Spleen (tissue), 11 donors: ENCODE data around the gene CTNNA2. TPM values are rescaled to one million over a fixed set of nuclear protein-coding genes. Genes with fewer than 3 reads are reported as not detected.

ENCODE experiments used
- DNase-seq: peaks from one replicate; pipeline ENCODE4 v3.0.0-alpha.2; 2020
- H3K27ac ChIP-seq, 8 donors: fragments of 200-600 bp; sonication (generic) in 7 of 8; 1 replicate in 4 of 8; 2 replicates in 4 of 8; pipeline versions ENCODE4 v1.5.0 to v1.8.0; 2016 to 2021; ENCODE audit warnings: inconsistent platforms in 4 of 8, mild to moderate bottlenecking in 4 of 8, moderate library complexity in 1 of 8
- H3K27me3 ChIP-seq, 7 donors: fragments of 200-600 bp; sonication (generic) in 6 of 7; replicated peaks in 1 of 7; 1 replicate in 4 of 7; 2 replicates in 3 of 7; pipeline versions ENCODE4 v1.5.0 to v1.8.0; 2016 to 2021; ENCODE audit warnings: inconsistent platforms in 3 of 7, mild to moderate bottlenecking in 1 of 7
- H3K36me3 ChIP-seq, 6 donors: fragments of 200-600 bp; sonication (generic) in 5 of 6; 1 replicate in 4 of 6; 2 replicates in 2 of 6; pipeline versions ENCODE4 v1.5.0 to v1.8.0; 2016 to 2021; ENCODE audit warnings: inconsistent platforms in 2 of 6
- H3K4me1 ChIP-seq, 6 donors: fragments of 200-600 bp; sonication (generic) in 5 of 6; 1 replicate in 3 of 6; 2 replicates in 3 of 6; pipeline versions ENCODE4 v1.5.0 to v1.8.0; 2016 to 2021; ENCODE audit warnings: inconsistent platforms in 3 of 6
- H3K4me3 ChIP-seq, 8 donors: fragments of 200-600 bp; sonication (generic) in 7 of 8; 1 replicate in 4 of 8; 2 replicates in 4 of 8; pipeline versions ENCODE4 v1.5.0 to v1.8.0; 2016 to 2021; ENCODE audit warnings: inconsistent platforms in 4 of 8, mild to moderate bottlenecking in 4 of 8, moderate library complexity in 2 of 8
- H3K9me3 ChIP-seq, 8 donors: fragments of 200-600 bp; sonication (generic) in 7 of 8; 1 replicate in 4 of 8; 2 replicates in 4 of 8; pipeline versions ENCODE4 v1.5.0 to v1.8.0; 2016 to 2021; ENCODE audit warnings: inconsistent platforms in 4 of 8
- CTCF ChIP-seq, 11 experiments: fragments of 200-600 bp in 7 of 11; fragments of 450-650 bp in 4 of 11; sonication (generic) in 4 of 11; IDR thresholded peaks in 8 of 11; conservative IDR thresholded peaks in 3 of 11; 1 replicate in 7 of 11; 2 replicates in 4 of 11; pipeline versions ENCODE4 v1.4.0 to v1.8.0; 2016 to 2021; ENCODE audit warnings: antibody characterized with exemption in 11 of 11, inconsistent platforms in 4 of 11, mild to moderate bottlenecking in 1 of 11
- POLR2A ChIP-seq, 3 donors: fragments of 450-650 bp; IDR thresholded peaks; one replicate each; pipeline ENCODE4 v1.5.1; 2017; ENCODE audit warnings: antibody characterized with exemption in 3 of 3, mild to moderate bottlenecking in 1 of 3
- POLR2AphosphoS5 ChIP-seq, 3 donors: sonication (generic); formaldehyde crosslinking; IDR thresholded peaks; one replicate each; pipeline ENCODE4 v1.5.1; 2017; ENCODE audit warnings: antibody characterized with exemption in 3 of 3
- WGBS, 5 donors: extraction: QIAGEN DNeasy Blood & Tissue Kit in 3 of 5; methylation state at CpG; one replicate each; pipeline versions ENCODE4 v1.1.5 to v1.1.7; 2013 to 2018; 5-methylcytosine and 5-hydroxymethylcytosine counted together
- intact Hi-C: fragments of 100-400 bp; cut with DNase I; formaldehyde crosslinking; loops from one replicate; pipeline ENCODE4 v1.15.0; 2023; ENCODE audit warnings: low total_unique reads
- polyA plus RNA-seq, 3 donors: library from polyadenylated mRNA; stranded (reverse); fragments of 200-250 nt; gene quantifications; one replicate each; pipeline ENCODE4 v1.2.1, GENCODE V29; 2013
- total RNA-seq, 7 donors: library from RNA; depleted of rRNA in 3 of 7; stranded (reverse); fragments of >200 nt in 3 of 7; fragmentation: NEBNext Ultra II Directional in 4 of 7; extraction: Animal tissue kit (Norgen Biotek cat#: 25700) in 4 of 7; gene quantifications; one replicate each; pipeline versions ENCODE4 v1.1.0 to v1.2.1, GENCODE V29; 2016 to 2021
- donor health status: healthy with polysubstance abuse.
- donor health status: DM: no; HTN: no; CAD: no; lungs with moderate emphysema.
- donor health status: DM: no; HTN: no; CAD: no.
- donor health status: Bipolar disorder and iron deficiency.
- donor health status: healthy.
- donor health status: DM: no; HTN: no; CAD: no.
- donor health status: DM: yes; HTN: yes; CAD: no.

The CTNNA2 gene
- total and polyA plus RNA-seq, 10 donors, result not detected

DNA sequence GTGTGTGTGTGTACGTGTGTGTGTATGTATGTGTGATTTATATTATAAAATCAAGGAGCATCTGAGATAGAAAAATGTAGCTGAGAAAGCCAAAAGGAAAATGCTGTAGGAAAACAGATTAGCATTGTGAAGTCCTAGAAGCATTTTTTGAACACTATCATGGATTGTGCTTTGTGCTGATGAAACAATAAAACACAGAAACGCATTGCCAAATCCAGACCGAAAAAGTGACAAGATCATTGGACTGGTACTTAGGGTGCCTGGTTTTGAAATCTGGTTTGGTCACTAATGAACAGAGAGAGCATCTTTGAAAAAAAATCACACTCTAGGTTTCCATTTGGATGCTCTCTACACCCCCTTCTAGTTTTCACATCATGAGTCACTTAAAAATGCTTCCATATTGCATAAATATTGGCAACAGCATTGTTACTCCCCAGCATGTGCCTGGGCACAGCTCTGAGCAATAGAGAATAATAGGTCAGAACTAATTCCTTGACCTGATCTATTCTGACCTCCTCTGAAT is 1006.3 kb downstream of the CTNNA2 start:
- no peak for DNase-seq
- H3K4me3 ChIP-seq, result no peak overlapping the region
- WGBS, 5 donors, result 81 to 90% (median 83%) methylated on average over 3 of the region's 3 CpGs
- no peaks in the 10 kb centered on the region for H3K36me3 ChIP-seq
- no peak overlapping the region for H3K27ac ChIP-seq
- intact Hi-C loops, result no loop called here
- H3K4me1 ChIP-seq, result no peaks in the 10 kb centered on the region
- no peaks in the 10 kb centered on the region for H3K27me3 ChIP-seq
- peaks cover 0 to 6% (median 0%) of the 10 kb centered on the region in 8 donors for H3K9me3 ChIP-seq
- TF ChIP-seq POLR2AphosphoS5 (IDR thresholded peaks at IDR 0.05) (no peak), POLR2A (IDR thresholded peaks at IDR 0.05) (no peak), CTCF (IDR thresholded peaks at IDR 0.05 in 8 of 11, conservative IDR thresholded peaks at IDR 0.05 in 3 of 11) (no peak)

GRCh38 chr2:80519699-80520291 is 1006.9 kb downstream of the CTNNA2 start:
- intact Hi-C loops, result no loop called here
- Histone ChIP-seq H3K27me3 (no peaks in the 10 kb centered on the region), H3K4me3 (no peak overlapping the region), H3K36me3 (no peaks in the 10 kb centered on the region), H3K4me1 (no peaks in the 10 kb centered on the region), H3K9me3 (peaks cover 0 to 6% (median 0%) of the 10 kb centered on the region in 8 donors), H3K27ac (no peak overlapping the region)
- TF ChIP-seq POLR2AphosphoS5 (IDR thresholded peaks at IDR 0.05) (no peak), CTCF (IDR thresholded peaks at IDR 0.05 in 8 of 11, conservative IDR thresholded peaks at IDR 0.05 in 3 of 11) (no peak), POLR2A (IDR thresholded peaks at IDR 0.05) (no peak)
- WGBS, 5 donors, result 58 to 88% (median 67%) methylated on average over 1 of the region's 1 CpG
- DNase-seq, result no peak

- TF ChIP-seq CTCF (IDR thresholded peaks at IDR 0.05 in 8 of 11, conservative IDR thresholded peaks at IDR 0.05 in 3 of 11), result no peak
- TF ChIP-seq POLR2A (IDR thresholded peaks at IDR 0.05), result no peak
- no peak for TF ChIP-seq POLR2AphosphoS5 (IDR thresholded peaks at IDR 0.05)
Observed at GRCh38 chr2:80525152-80525551, 1012.3 kb downstream of the CTNNA2 start.

DNA sequence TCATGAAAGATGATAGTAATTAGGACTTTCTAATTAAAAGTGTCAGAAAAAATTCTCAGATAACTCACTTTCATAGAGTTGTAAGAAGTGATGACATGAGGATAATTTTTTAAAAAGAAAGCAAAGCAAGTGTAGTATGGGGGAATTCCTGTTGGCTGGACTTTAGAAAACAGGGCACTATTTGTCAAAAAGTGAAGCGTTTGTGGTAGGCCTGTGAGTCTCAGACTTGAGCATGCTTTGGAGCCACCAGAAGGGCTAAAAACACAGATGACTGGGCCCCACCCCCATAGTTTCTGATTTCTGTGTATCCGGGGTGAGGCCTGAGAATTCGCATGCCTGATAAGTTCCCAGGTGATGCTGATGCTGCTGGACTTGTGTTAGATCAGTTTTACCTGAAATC is 1014.3 kb downstream of the CTNNA2 start:
- Histone ChIP-seq H3K36me3 (no peaks in the 10 kb centered on the region), H3K27me3 (no peaks in the 10 kb centered on the region), H3K4me3 (no peak overlapping the region), H3K4me1 (no peaks in the 10 kb centered on the region), H3K9me3 (peaks cover 0 to 5% (median 0%) of the 10 kb centered on the region in 8 donors), H3K27ac (no peak overlapping the region)
- TF ChIP-seq CTCF (IDR thresholded peaks at IDR 0.05 in 8 of 11, conservative IDR thresholded peaks at IDR 0.05 in 3 of 11), result no peak
- TF ChIP-seq POLR2AphosphoS5 (IDR thresholded peaks at IDR 0.05), result no peak
- no peak for DNase-seq
- intact Hi-C loops, result no loop called here
- WGBS, 5 donors, result 79 to 93% (median 85%) methylated on average over 3 of the region's 3 CpGs

More at GRCh38 chr2:80525152-80525551, 1012.3 kb downstream of the CTNNA2 start:
- no peaks in the 10 kb centered on the region for H3K36me3 ChIP-seq
- 47 to 77% (median 62%) methylated on average over 2 of the region's 2 CpGs for WGBS, 5 donors
- H3K4me1 ChIP-seq, result no peaks in the 10 kb centered on the region
- DNase-seq, result no peak
- no peaks in the 10 kb centered on the region for H3K27me3 ChIP-seq
- intact Hi-C loops, result no loop called here
- H3K9me3 ChIP-seq, result peaks cover 0 to 6% (median 0%) of the 10 kb centered on the region in 8 donors
- no peak overlapping the region for H3K4me3 ChIP-seq
- no peak overlapping the region for H3K27ac ChIP-seq
